K562 (cell line): Measurements from ENCODE around the gene ZNF667. TPM values are rescaled to one million over a fixed set of nuclear protein-coding genes. Genes with fewer than 3 reads are reported as not detected.
A peak's percentile ranks its signal among the peaks of the same experiment; 100 is the strongest.

Experiments used
- AFF1 ChIP-seq, 2 experiments: fragments of 450-650 bp; IDR thresholded peaks; 2 replicates each; pipeline ENCODE4 v1.6.1; 2018; ENCODE audit warnings: mild to moderate bottlenecking in 2 of 2, low read depth in 1 of 2; ENCODE audit not compliant: partially characterized antibody in 2 of 2
- ARID4B ChIP-seq: sonication (generic); formaldehyde crosslinking; IDR thresholded peaks from 2 replicates; pipeline ENCODE4 v1.8.0; 2022; ENCODE audit warnings: mild to moderate bottlenecking, missing genetic modification reagents
- CBX2 ChIP-seq: fragments of 200-600 bp; sonication (generic); IDR thresholded peaks from one replicate; pipeline ENCODE4 v1.6.1; 2012; ENCODE audit warnings: mild to moderate bottlenecking, low read length, inconsistent platforms; ENCODE audit not compliant: insufficient read depth, poor library complexity, severe bottlenecking
- CC2D1A ChIP-seq: fragments of 450-650 bp; IDR thresholded peaks from 2 replicates; pipeline ENCODE4 v1.6.1; 2017; ENCODE audit warnings: mild to moderate bottlenecking
- CLOCK ChIP-seq: fragments of 250-450 bp; sonication (Bioruptor Pico); IDR thresholded peaks from 2 replicates; pipeline ENCODE4 v1.4.0; 2020; ENCODE audit warnings: mild to moderate bottlenecking, moderate library complexity, borderline replicate concordance
- MYBL2 ChIP-seq, 2 experiments: fragments of 450-650 bp in 1 of 2; sonication (generic) in 1 of 2; formaldehyde crosslinking in 1 of 2; IDR thresholded peaks; 2 replicates each; pipeline versions ENCODE4 v1.6.1 to v1.8.1; 2017 to 2022; ENCODE audit warnings: borderline replicate concordance in 1 of 2, inconsistent platforms in 1 of 2, low read depth in 1 of 2, mild to moderate bottlenecking in 1 of 2, missing genetic modification reagents in 1 of 2, moderate library complexity in 1 of 2
- NFIX ChIP-seq: fragments of 250-450 bp; sonication (Bioruptor Pico); IDR thresholded peaks from 2 replicates; pipeline ENCODE4 v1.4.0; 2020; ENCODE audit warnings: low read depth, mild to moderate bottlenecking, moderate library complexity
- SFPQ ChIP-seq: fragments of 200-400 bp; formaldehyde crosslinking; IDR thresholded peaks from 2 replicates; pipeline ENCODE4 v1.6.1; 2017; ENCODE audit warnings: mild to moderate bottlenecking, low read depth, low read length, moderate library complexity
- SMAD2 ChIP-seq: fragments of 150-350 bp; IDR thresholded peaks from 2 replicates; pipeline ENCODE4 v1.6.1; 2014; ENCODE audit warnings: low read depth, mild to moderate bottlenecking, low read length
- ZFPM2 ChIP-seq: fragments of 250-450 bp; sonication (Bioruptor Pico); IDR thresholded peaks from 2 replicates; pipeline ENCODE4 v1.5.1; 2022; ENCODE audit warnings: mild to moderate bottlenecking
- ZNF431 ChIP-seq: sonication (generic); formaldehyde crosslinking; IDR thresholded peaks from 2 replicates; pipeline ENCODE4 v1.8.0; 2022; ENCODE audit warnings: mild to moderate bottlenecking, missing genetic modification reagents
- polyA plus RNA-seq, 8 experiments: library from polyadenylated mRNA; depleted of rRNA in 4 of 8; stranded (reverse) in 5 of 8; unstranded in 3 of 8; fragments of >200 nt; fragmentation: Nextera tagmentation in 2 of 8; fragmentation: Illumina TruSeq in 1 of 8; extraction: Ambion mirVana in 2 of 8; extraction: Trizol in 1 of 8; gene quantifications; 2 replicates each; pipeline versions ENCODE4 v1.2.1 to v1.2.3, GENCODE V29; 2011 to 2014; ENCODE audit warnings: inconsistent platforms in 1 of 8, missing spikeins in 1 of 8
- total RNA-seq, 7 experiments: library from RNA; depleted of rRNA in 6 of 7; stranded (reverse); fragments of >200 nt in 6 of 7; fragmentation: Illumina TruSeq in 2 of 7; extraction: Trizol in 2 of 7; gene quantifications; 2 replicates each; pipeline versions ENCODE4 v1.2.1 to v1.2.3, GENCODE V29; 2011 to 2021; ENCODE audit warnings: low replicate concordance in 1 of 7

Gene ZNF667
- total and polyA plus RNA-seq, 9 of the 15 experiments (the other 6 are each of a cell fraction or from before 2014, with no cell fraction given), result not detected

- TF ChIP-seq AFF1 (IDR thresholded peaks at IDR 0.05; ENCODE audit: low read depth in 1 of 2, partially characterized antibody in 2 of 2) (peak in 1 of 2 experiments; percentile 94), SFPQ (no peak), ZFPM2 (CRISPR knock-in tag) (no peak), SMAD2 (no peak), CLOCK (CRISPR knock-in tag) (no peak), NFIX (CRISPR knock-in tag) (no peak), CBX2 (no peak), ARID4B (CRISPR knock-in tag) (peak; percentile 54), ZNF431 (CRISPR knock-in tag) (no peak), CC2D1A (peak; percentile 90), MYBL2 (IDR thresholded peaks at IDR 0.05; ENCODE audit: low read depth) (no peak), MYBL2 (CRISPR knock-in tag; IDR thresholded peaks at IDR 0.05; ENCODE audit: borderline replicate concordance) (no peak)
These were observed 73.1 kb downstream of the ZNF667 start, which contains the start of gene ZNF583 (continued) for GRCh38 chr19:56403764-56404704.
